ENCODE measurements around the gene UQCRC1.

Gene UQCRC1

GRCh38 chr3:48585411-48585810 lies 24.0 kb downstream of the UQCRC1 start:
- no peak for DNase-seq (ENCODE audit: low read depth)
- H3K4me3 ChIP-seq (ENCODE audit: low read depth, low read length): no peak overlapping the region

- no peak overlapping the region for H3K4me3 ChIP-seq (ENCODE audit: low read depth, low read length)
- DNase-seq (ENCODE audit: low read depth): no peak
Measured at GRCh38 chr3:48584836-48585235, 24.6 kb downstream of the UQCRC1 start.

GRCh38 chr3:48581621-48582481 lies 27.6 kb downstream of the UQCRC1 start:
- no peak for DNase-seq (ENCODE audit: low read depth)
- no peak overlapping the region for H3K4me3 ChIP-seq (ENCODE audit: low read depth, low read length)

GRCh38 chr3:48576647-48577046 lies 32.8 kb downstream of the UQCRC1 start:
- H3K4me3 ChIP-seq (ENCODE audit: low read depth, low read length): no peak overlapping the region
- no peak for DNase-seq (ENCODE audit: low read depth)

- H3K4me3 ChIP-seq (ENCODE audit: low read depth, low read length): no peak overlapping the region
- no peak for DNase-seq (ENCODE audit: low read depth)
Measured at GRCh38 chr3:48575366-48575765, 34.1 kb downstream of the UQCRC1 start.

- H3K4me3 ChIP-seq (ENCODE audit: low read depth, low read length): no peak overlapping the region
- DNase-seq (ENCODE audit: low read depth): no peak
Measured at GRCh38 chr3:48573973-48574585, 35.4 kb downstream of the UQCRC1 start.

- H3K4me3 ChIP-seq (ENCODE audit: low read depth, low read length): no peak overlapping the region
- no peak for DNase-seq (ENCODE audit: low read depth)
Measured at GRCh38 chr3:48572517-48572916, 36.9 kb downstream of the UQCRC1 start.

- no peak overlapping the region for H3K4me3 ChIP-seq (ENCODE audit: low read depth, low read length)
- DNase-seq (ENCODE audit: low read depth): no peak
Measured at GRCh38 chr3:48571938-48572337, 37.5 kb downstream of the UQCRC1 start.

GRCh38 chr3:48569808-48570450 lies 39.5 kb downstream of the UQCRC1 start:
- no peak overlapping the region for H3K4me3 ChIP-seq (ENCODE audit: low read depth, low read length)
- DNase-seq (ENCODE audit: low read depth): no peak

GRCh38 chr3:48569400-48569799 lies 40.0 kb downstream of the UQCRC1 start:
- no peak for DNase-seq (ENCODE audit: low read depth)
- no peak overlapping the region for H3K4me3 ChIP-seq (ENCODE audit: low read depth, low read length)

- no peak for DNase-seq (ENCODE audit: low read depth)
- no peak overlapping the region for H3K4me3 ChIP-seq (ENCODE audit: low read depth, low read length)
Measured at GRCh38 chr3:48568476-48568875, 41.0 kb downstream of the UQCRC1 start.

GRCh38 chr3:48567500-48567899 lies 41.9 kb downstream of the UQCRC1 start:
- no peak overlapping the region for H3K4me3 ChIP-seq (ENCODE audit: low read depth, low read length)
- DNase-seq (ENCODE audit: low read depth): no peak

- H3K4me3 ChIP-seq (ENCODE audit: low read depth, low read length): no peak overlapping the region
- DNase-seq (ENCODE audit: low read depth): no peak
Measured at GRCh38 chr3:48567090-48567489, 42.4 kb downstream of the UQCRC1 start.

- DNase-seq (ENCODE audit: low read depth): no peak
- H3K4me3 ChIP-seq (ENCODE audit: low read depth, low read length): no peak overlapping the region
Measured at GRCh38 chr3:48566401-48566760, 43.1 kb downstream of the UQCRC1 start.

- no peak overlapping the region for H3K4me3 ChIP-seq (ENCODE audit: low read depth, low read length)
- DNase-seq (ENCODE audit: low read depth): no peak
Measured at GRCh38 chr3:48565591-48566400, 43.6 kb downstream of the UQCRC1 start.

GRCh38 chr3:48565186-48565585 lies 44.3 kb downstream of the UQCRC1 start:
- no peak for DNase-seq (ENCODE audit: low read depth)

GRCh38 chr3:48564667-48565066 lies 44.8 kb downstream of the UQCRC1 start:
- H3K4me3 ChIP-seq (ENCODE audit: low read depth, low read length): no peak overlapping the region
- no peak for DNase-seq (ENCODE audit: low read depth)

More at GRCh38 chr3:48565186-48565585, 44.3 kb downstream of the UQCRC1 start:
- no peak overlapping the region for H3K4me3 ChIP-seq (ENCODE audit: low read depth, low read length)

- no peak for DNase-seq (ENCODE audit: low read depth)
- no peak overlapping the region for H3K4me3 ChIP-seq (ENCODE audit: low read depth, low read length)
Measured at GRCh38 chr3:48564022-48564421, 45.4 kb downstream of the UQCRC1 start.

GRCh38 chr3:48563382-48563918 lies 46.0 kb downstream of the UQCRC1 start, which contains the start of gene UCN2:
TSS of gene UCN2 (minus strand) at chr3:48563781. CDS start at chr3:48563124, 657 bp downstream.
- no peak within 1 kb of the TSS for H3K4me3 ChIP-seq (ENCODE audit: low read depth, low read length)
- DNase-seq (ENCODE audit: low read depth): no peak

All from skeletal muscle cell (primary cell).